ENCODE data around the gene SND1. TPM values are rescaled to one million over a fixed set of nuclear protein-coding genes. Genes with fewer than 3 reads are reported as not detected.

Gene SND1
- total and polyA plus RNA-seq, 3 experiments from 2014 or later, result 121 to 203 (median 198) TPM

DNA sequence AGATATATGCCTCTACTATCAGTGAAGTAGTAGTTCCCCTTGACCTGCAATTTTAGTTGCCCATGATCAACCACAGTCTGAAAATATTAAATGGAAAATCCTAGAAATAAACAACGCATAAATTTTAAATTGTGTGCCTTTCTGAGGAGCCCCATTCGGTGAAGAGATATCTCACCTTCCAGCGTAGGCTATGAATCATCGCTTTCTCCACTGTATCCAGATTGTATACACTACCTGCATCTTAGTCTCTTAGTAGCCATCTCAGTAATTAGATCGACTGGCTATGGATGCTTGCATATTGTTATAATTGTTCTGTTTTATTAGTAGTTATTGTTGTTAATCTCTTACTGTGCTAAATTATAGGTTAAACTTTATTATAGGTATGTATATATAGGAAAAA lies 227.9 kb downstream of the SND1 start:
- no peak overlapping the region for H3K27ac ChIP-seq (ENCODE audit: low read depth, low read length)
- H3K36me3 Mint-ChIP-seq, result peaks cover 0 to 4% (median 0%) of the 10 kb centered on the region in 3 donors

DNA sequence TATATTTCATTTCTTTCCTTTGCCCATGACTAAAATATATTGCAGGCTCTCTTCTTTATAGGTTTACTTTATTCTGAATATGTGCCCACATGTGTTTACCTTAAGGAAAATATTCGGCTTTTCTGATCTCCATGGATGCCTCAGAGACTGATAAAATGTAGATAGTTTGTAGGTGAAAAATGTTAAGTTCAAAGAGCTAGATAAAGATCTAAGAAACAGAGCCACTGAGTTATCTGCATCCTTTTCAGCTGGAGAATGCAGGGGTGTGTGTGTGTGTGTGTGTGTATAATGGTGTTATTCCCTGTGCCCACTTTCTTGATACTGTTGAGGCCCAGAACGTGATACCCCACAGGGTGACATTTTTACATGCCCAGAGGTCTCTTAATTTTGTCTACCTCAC lies 228.5 kb downstream of the SND1 start:
- no peak overlapping the region for H3K27ac ChIP-seq (ENCODE audit: low read depth, low read length)
- no peak overlapping the region for H3K4me3 Mint-ChIP-seq
- CTCF ChIA-PET, result no interaction called here

More for the DNA sequence above, 227.9 kb downstream of the SND1 start:
- no peaks in the 10 kb centered on the region for H3K4me1 ChIP-seq (ENCODE audit: insufficient read depth, low read length)
- H3K4me1 Mint-ChIP-seq, result peaks cover 8 to 13% (median 11%) of the 10 kb centered on the region in 3 donors
- POLR2A ChIA-PET, result no interaction called here
- H3K36me3 ChIP-seq (ENCODE audit: insufficient read depth, low read length), result no peaks in the 10 kb centered on the region
- no peaks in the 10 kb centered on the region for H3K27me3 Mint-ChIP-seq
- no peak overlapping the region for H3K27ac Mint-ChIP-seq
- H3K9me3 Mint-ChIP-seq, result no peaks in the 10 kb centered on the region
- DNase-seq, result no peak
- CTCF ChIA-PET, result no interaction called here
- H3K27me3 ChIP-seq (ENCODE audit: insufficient read depth, low read length, poor library complexity, severe bottlenecking), result no peaks in the 10 kb centered on the region
- no peak overlapping the region for H3K4me3 Mint-ChIP-seq
- no peak overlapping the region for H3K4me3 ChIP-seq (ENCODE audit: low read length)
- no peaks in the 10 kb centered on the region for H3K9me3 ChIP-seq (ENCODE audit: low read length)

DNA sequence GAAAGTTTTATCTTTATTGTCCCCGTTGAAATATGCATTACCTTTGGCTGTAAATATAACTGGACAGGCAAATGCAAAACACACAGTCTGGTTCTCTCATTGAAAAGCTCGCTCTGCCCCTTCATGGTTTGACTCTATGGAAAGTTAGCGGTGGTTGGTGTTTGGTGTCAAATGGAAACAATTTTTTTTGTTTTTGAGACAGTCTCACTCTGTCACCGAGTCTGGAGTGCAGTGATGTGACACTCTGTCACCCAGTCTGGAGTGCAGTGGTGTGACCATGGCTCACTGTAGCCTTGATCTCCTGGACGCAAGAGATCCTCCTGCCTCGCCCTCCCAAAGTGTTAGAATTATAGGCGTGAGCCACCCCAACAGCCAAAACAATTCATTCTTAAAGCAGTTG lies 229.6 kb downstream of the SND1 start:
- Mint-ChIP-seq H3K9me3 (no peaks in the 10 kb centered on the region), H3K36me3 (peaks cover 0 to 4% (median under 1%) of the 10 kb centered on the region in 3 donors), H3K27me3 (no peaks in the 10 kb centered on the region), H3K27ac (no peak overlapping the region), H3K4me3 (no peak overlapping the region), H3K4me1 (peaks cover 7 to 11% (median 8%) of the 10 kb centered on the region in 3 donors)
- Histone ChIP-seq H3K27ac (ENCODE audit: low read depth, low read length) (no peak overlapping the region), H3K36me3 (ENCODE audit: insufficient read depth, low read length) (no peaks in the 10 kb centered on the region), H3K9me3 (ENCODE audit: low read length) (no peaks in the 10 kb centered on the region), H3K4me1 (ENCODE audit: insufficient read depth, low read length) (no peaks in the 10 kb centered on the region), H3K27me3 (ENCODE audit: insufficient read depth, low read length, poor library complexity, severe bottlenecking) (no peaks in the 10 kb centered on the region), H3K4me3 (ENCODE audit: low read length) (no peak overlapping the region)
- ChIA-PET CTCF (no interaction called here), POLR2A (no interaction called here)
- DNase-seq, result no peak

More for the DNA sequence above, 228.5 kb downstream of the SND1 start:
- Histone ChIP-seq H3K36me3 (ENCODE audit: insufficient read depth, low read length) (no peaks in the 10 kb centered on the region), H3K27me3 (ENCODE audit: insufficient read depth, low read length, poor library complexity, severe bottlenecking) (no peaks in the 10 kb centered on the region), H3K9me3 (ENCODE audit: low read length) (no peaks in the 10 kb centered on the region), H3K4me3 (ENCODE audit: low read length) (no peak overlapping the region), H3K4me1 (ENCODE audit: insufficient read depth, low read length) (no peaks in the 10 kb centered on the region)
- POLR2A ChIA-PET, result no interaction called here
- no peaks in the 10 kb centered on the region for H3K9me3 Mint-ChIP-seq
- no peaks in the 10 kb centered on the region for H3K27me3 Mint-ChIP-seq
- H3K27ac Mint-ChIP-seq, result peak overlapping the region in 1 of 8 donors; percentile 11
- H3K36me3 Mint-ChIP-seq, result peaks cover 0 to 4% (median 0%) of the 10 kb centered on the region in 3 donors
- peaks cover 8 to 11% (median 8%) of the 10 kb centered on the region in 3 donors for H3K4me1 Mint-ChIP-seq
- no peak for DNase-seq

DNA sequence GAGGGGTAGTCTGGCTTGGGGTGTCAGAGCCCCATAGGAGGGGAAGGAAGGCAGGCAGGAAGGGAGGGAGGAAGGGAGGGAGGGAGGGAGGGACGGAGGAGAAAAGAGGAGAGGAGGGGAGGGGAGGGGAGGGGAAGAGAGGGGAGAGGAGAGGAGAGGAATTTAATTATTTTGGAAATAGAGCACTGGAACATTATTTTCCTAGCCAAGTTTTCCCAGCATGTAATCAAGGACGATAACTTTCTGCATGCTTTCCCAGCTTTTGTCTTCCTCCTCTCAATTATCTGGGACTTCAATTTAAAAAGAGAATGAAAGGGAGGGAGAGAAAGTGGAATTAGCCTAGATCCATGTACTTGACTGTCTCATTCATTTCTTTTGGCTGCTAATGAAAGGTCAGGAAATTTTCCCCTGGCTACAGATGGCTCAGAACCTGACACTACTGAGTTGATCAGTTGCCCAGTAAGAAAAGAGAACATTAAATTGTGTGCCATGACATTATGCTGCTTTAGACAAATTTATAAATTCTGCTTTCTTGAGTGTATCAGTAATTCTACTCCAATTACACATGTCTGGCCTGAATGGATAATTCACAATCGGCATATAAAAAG lies 230.4 kb downstream of the SND1 start:
- Mint-ChIP-seq H3K36me3 (peaks cover 0 to 7% (median 5%) of the 10 kb centered on the region in 3 donors), H3K27ac (no peak overlapping the region), H3K4me3 (no peak overlapping the region), H3K9me3 (no peaks in the 10 kb centered on the region), H3K4me1 (peaks cover 7 to 11% (median 8%) of the 10 kb centered on the region in 3 donors), H3K27me3 (no peaks in the 10 kb centered on the region)
- no peak for DNase-seq
- no peaks in the 10 kb centered on the region for H3K36me3 ChIP-seq (ENCODE audit: insufficient read depth, low read length)
- no peaks in the 10 kb centered on the region for H3K27me3 ChIP-seq (ENCODE audit: insufficient read depth, low read length, poor library complexity, severe bottlenecking)
- CTCF ChIA-PET, result no interaction called here
- POLR2A ChIA-PET, result no interaction called here
- H3K4me1 ChIP-seq (ENCODE audit: insufficient read depth, low read length), result no peaks in the 10 kb centered on the region
- no peak overlapping the region for H3K4me3 ChIP-seq (ENCODE audit: low read length)
- H3K27ac ChIP-seq (ENCODE audit: low read depth, low read length), result no peak overlapping the region
- H3K9me3 ChIP-seq (ENCODE audit: low read length), result no peaks in the 10 kb centered on the region

DNA sequence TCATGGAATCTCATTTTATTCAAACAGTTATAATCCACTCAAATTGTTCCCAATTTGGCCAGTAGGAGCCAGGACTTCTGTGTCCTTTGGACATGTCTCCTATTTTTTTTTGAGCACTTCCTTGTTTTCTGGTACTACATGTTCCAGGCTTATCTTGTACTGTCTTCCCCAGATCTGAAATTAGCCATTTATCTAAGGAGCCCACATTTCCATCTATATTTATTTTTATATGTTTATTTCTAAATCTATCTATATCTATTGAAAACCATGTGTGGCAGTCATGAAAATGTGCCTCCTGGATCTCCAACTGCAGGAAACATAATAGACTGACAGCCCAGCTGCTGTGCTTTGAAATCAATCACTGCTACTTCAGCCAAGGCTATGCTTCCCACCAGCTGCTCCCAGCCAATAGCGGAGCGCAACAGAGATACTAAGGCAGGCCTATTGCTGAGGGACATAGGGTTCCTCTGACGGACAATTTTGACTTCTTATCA lies 232.1 kb downstream of the SND1 start:
- no peaks in the 10 kb centered on the region for H3K9me3 Mint-ChIP-seq
- H3K27me3 Mint-ChIP-seq, result no peaks in the 10 kb centered on the region
- Histone ChIP-seq H3K27ac (ENCODE audit: low read depth, low read length) (no peak overlapping the region), H3K27me3 (ENCODE audit: insufficient read depth, low read length, poor library complexity, severe bottlenecking) (no peaks in the 10 kb centered on the region), H3K4me1 (ENCODE audit: insufficient read depth, low read length) (no peaks in the 10 kb centered on the region), H3K4me3 (ENCODE audit: low read length) (no peak overlapping the region), H3K36me3 (ENCODE audit: insufficient read depth, low read length) (peaks cover 4% of the 10 kb centered on the region), H3K9me3 (ENCODE audit: low read length) (no peaks in the 10 kb centered on the region)
- peaks cover 7 to 11% (median 8%) of the 10 kb centered on the region in 3 donors for H3K4me1 Mint-ChIP-seq
- POLR2A ChIA-PET, result no interaction called here
- peaks cover 4 to 20% (median 19%) of the 10 kb centered on the region in 3 donors for H3K36me3 Mint-ChIP-seq
- no peak overlapping the region for H3K4me3 Mint-ChIP-seq
- H3K27ac Mint-ChIP-seq, result no peak overlapping the region
- DNase-seq, result no peak
- CTCF ChIA-PET, result no interaction called here

DNA sequence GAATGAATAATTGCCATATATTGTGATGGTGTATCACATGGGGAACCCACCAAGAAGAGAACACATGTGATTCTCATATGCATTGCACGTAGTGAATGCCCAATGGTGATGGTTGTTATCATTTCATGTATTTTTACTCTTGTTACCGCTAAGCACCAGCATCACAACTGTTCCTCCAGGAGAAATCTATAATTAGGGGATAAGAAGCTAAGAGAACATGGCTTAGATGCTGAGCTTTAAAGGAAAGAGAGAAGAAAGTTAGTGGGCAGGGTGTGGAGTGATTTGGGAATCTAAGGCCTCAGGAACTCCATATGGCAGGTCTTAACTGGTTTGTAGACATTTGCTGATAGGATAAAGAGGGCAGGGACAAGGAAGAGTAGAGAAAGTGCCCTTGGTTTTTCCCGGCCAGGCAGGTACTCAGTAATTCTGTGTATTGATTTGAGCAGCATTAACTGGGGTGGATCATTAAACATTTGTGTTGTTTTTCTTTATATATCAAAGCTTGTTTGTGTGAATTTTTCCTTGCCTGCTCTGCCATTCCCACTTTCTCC lies 233.3 kb downstream of the SND1 start:
- peaks cover 14 to 30% (median 28%) of the 10 kb centered on the region in 3 donors for H3K36me3 Mint-ChIP-seq

DNA sequence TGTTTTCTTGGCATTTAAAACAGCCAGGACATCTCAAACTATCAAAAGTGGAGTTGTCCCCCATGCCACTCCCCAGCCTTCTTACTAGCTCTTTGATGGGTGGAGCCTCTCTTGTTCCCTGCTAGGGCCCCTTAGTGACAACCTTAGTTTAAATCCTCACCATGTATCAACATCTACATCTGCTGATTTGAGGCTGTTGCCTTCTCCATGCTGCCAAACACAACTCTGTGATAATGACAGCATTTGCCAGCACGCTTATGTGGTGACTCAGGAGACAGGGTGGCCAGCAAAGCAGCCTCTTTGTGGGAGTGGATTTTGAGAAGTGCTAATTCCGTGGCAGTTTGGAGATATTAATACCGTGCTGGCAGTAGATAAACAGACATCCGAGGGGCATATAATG lies 233.8 kb downstream of the SND1 start:
- ChIA-PET POLR2A (no interaction called here), CTCF (no interaction called here)
- DNase-seq, result no peak
- peaks cover 6 to 17% (median 11%) of the 10 kb centered on the region in 3 donors for H3K4me1 Mint-ChIP-seq
- no peaks in the 10 kb centered on the region for H3K9me3 ChIP-seq (ENCODE audit: low read length)
- no peaks in the 10 kb centered on the region for H3K27me3 ChIP-seq (ENCODE audit: insufficient read depth, low read length, poor library complexity, severe bottlenecking)
- H3K4me3 Mint-ChIP-seq, result no peak overlapping the region
- peaks cover 14 to 32% (median 28%) of the 10 kb centered on the region in 3 donors for H3K36me3 Mint-ChIP-seq
- H3K27ac ChIP-seq (ENCODE audit: low read depth, low read length), result no peak overlapping the region
- H3K27me3 Mint-ChIP-seq, result no peaks in the 10 kb centered on the region
- H3K36me3 ChIP-seq (ENCODE audit: insufficient read depth, low read length), result peaks cover 7% of the 10 kb centered on the region
- no peaks in the 10 kb centered on the region for H3K4me1 ChIP-seq (ENCODE audit: insufficient read depth, low read length)
- H3K4me3 ChIP-seq (ENCODE audit: low read length), result no peak overlapping the region
- no peak overlapping the region for H3K27ac Mint-ChIP-seq
- no peaks in the 10 kb centered on the region for H3K9me3 Mint-ChIP-seq

More for the DNA sequence above, 233.3 kb downstream of the SND1 start:
- no peak overlapping the region for H3K4me3 Mint-ChIP-seq
- ChIA-PET POLR2A (no interaction called here), CTCF (no interaction called here)
- H3K9me3 ChIP-seq (ENCODE audit: low read length), result no peaks in the 10 kb centered on the region
- no peaks in the 10 kb centered on the region for H3K27me3 ChIP-seq (ENCODE audit: insufficient read depth, low read length, poor library complexity, severe bottlenecking)
- DNase-seq, result no peak
- H3K4me1 ChIP-seq (ENCODE audit: insufficient read depth, low read length), result no peaks in the 10 kb centered on the region
- no peaks in the 10 kb centered on the region for H3K9me3 Mint-ChIP-seq
- peaks cover 11 to 17% (median 13%) of the 10 kb centered on the region in 3 donors for H3K4me1 Mint-ChIP-seq
- no peak overlapping the region for H3K4me3 ChIP-seq (ENCODE audit: low read length)
- peak overlapping the region in 1 of 8 donors; percentile 26 for H3K27ac Mint-ChIP-seq
- H3K27me3 Mint-ChIP-seq, result no peaks in the 10 kb centered on the region
- no peak overlapping the region for H3K27ac ChIP-seq (ENCODE audit: low read depth, low read length)
- H3K36me3 ChIP-seq (ENCODE audit: insufficient read depth, low read length), result peaks cover 7% of the 10 kb centered on the region

DNA sequence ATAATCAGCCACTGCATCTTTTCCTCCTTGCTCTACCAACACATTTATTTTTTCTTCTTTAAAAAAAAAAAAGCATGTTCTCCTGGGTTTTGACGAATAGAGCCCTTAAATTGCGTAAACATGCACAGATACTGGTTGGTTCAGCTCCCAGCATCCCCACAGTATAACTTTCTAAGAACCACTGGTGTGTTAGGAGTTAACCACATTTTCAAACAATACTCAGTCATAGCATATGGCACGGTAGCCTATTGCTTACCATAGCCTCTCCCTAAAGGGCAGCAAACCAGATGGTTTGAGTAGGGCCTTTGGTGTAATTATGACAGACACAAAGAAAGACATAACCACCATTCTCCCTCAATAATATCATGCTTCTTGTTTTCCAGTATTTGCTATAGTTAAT lies 234.3 kb downstream of the SND1 start:
- H3K27me3 Mint-ChIP-seq, result no peaks in the 10 kb centered on the region
- Histone ChIP-seq H3K4me1 (ENCODE audit: insufficient read depth, low read length) (no peaks in the 10 kb centered on the region), H3K9me3 (ENCODE audit: low read length) (no peaks in the 10 kb centered on the region), H3K27ac (ENCODE audit: low read depth, low read length) (no peak overlapping the region), H3K36me3 (ENCODE audit: insufficient read depth, low read length) (peaks cover 7% of the 10 kb centered on the region), H3K27me3 (ENCODE audit: insufficient read depth, low read length, poor library complexity, severe bottlenecking) (no peaks in the 10 kb centered on the region), H3K4me3 (ENCODE audit: low read length) (no peak overlapping the region)
- H3K9me3 Mint-ChIP-seq, result no peaks in the 10 kb centered on the region
- H3K4me3 Mint-ChIP-seq, result no peak overlapping the region
- CTCF ChIA-PET, result no interaction called here
- POLR2A ChIA-PET, result interaction anchor here (0.6 kb wide), 1 partner anchor 1173 kb away, joined by 6 read pairs; no protein-coding TSS in a partner anchor
- peaks cover 14 to 34% (median 28%) of the 10 kb centered on the region in 3 donors for H3K36me3 Mint-ChIP-seq
- H3K4me1 Mint-ChIP-seq, result peaks cover 4 to 17% (median 10%) of the 10 kb centered on the region in 3 donors
- H3K27ac Mint-ChIP-seq, result no peak overlapping the region
- no peak for DNase-seq

Measured in CD8-positive, alpha-beta memory T cell (primary cell).